ENCODE data around the gene PDGFD. TPM values are rescaled to one million over a fixed set of nuclear protein-coding genes. Genes with fewer than 3 reads are reported as not detected.

Gene PDGFD
- total RNA-seq, 1 donor from 2014 or later: 5.0 TPM

GRCh38 chr11:104146943-104147342, 17.0 kb downstream of the PDGFD start:
- no peaks in the 10 kb centered on the region for H3K36me3 ChIP-seq
- DNase-seq (no peak), ATAC-seq (no peak)
- no peak for TF ChIP-seq CTCF (IDR thresholded peaks at IDR 0.05)
- H3K9me3 ChIP-seq: no peaks in the 10 kb centered on the region
- no peak overlapping the region for H3K27ac ChIP-seq
- no peaks in the 10 kb centered on the region for H3K4me1 ChIP-seq
- no peaks in the 10 kb centered on the region for H3K27me3 ChIP-seq
- H3K4me3 ChIP-seq: no peak overlapping the region
- intact Hi-C loops (cut with DNase I): no loop called here

DNA sequence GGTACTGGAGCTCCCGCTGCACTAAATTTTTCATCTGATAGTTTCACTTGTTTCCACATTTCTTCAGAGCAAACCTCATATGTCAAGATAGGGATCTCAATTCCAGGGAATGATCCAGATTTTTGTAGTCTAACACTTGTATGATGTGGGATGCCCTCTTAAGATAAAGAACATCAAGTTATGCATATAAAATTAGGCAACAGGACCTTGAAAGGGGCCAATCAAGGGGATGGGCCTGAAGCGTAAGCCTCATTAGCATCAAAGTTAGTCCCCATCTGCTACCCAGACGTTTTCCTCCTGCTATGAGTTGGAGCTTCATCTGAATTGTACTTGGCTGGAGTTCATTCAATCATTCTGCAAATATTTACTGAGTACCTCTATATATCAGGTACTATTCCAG, 17.5 kb downstream of the PDGFD start:
- Histone ChIP-seq H3K27me3 (no peaks in the 10 kb centered on the region), H3K4me3 (no peak overlapping the region), H3K36me3 (no peaks in the 10 kb centered on the region), H3K9me3 (no peaks in the 10 kb centered on the region), H3K27ac (no peak overlapping the region), H3K4me1 (no peaks in the 10 kb centered on the region)
- DNase-seq (no peak), ATAC-seq (no peak)
- no peak for TF ChIP-seq CTCF (IDR thresholded peaks at IDR 0.05)
- intact Hi-C loops (cut with DNase I): no loop called here

GRCh38 chr11:104145062-104145461, 18.9 kb downstream of the PDGFD start:
- Histone ChIP-seq H3K9me3 (no peaks in the 10 kb centered on the region), H3K27me3 (no peaks in the 10 kb centered on the region), H3K4me3 (no peak overlapping the region), H3K36me3 (no peaks in the 10 kb centered on the region), H3K27ac (no peak overlapping the region), H3K4me1 (no peaks in the 10 kb centered on the region)
- ATAC-seq (no peak), DNase-seq (no peak)
- intact Hi-C loops (cut with DNase I): no loop called here
- no peak for TF ChIP-seq CTCF (IDR thresholded peaks at IDR 0.05)

GRCh38 chr11:104142698-104143097, 21.2 kb downstream of the PDGFD start:
- DNase-seq: no peak
- ATAC-seq: no peak
- Histone ChIP-seq H3K36me3 (no peaks in the 10 kb centered on the region), H3K27me3 (no peaks in the 10 kb centered on the region), H3K4me3 (no peak overlapping the region), H3K9me3 (no peaks in the 10 kb centered on the region), H3K27ac (no peak overlapping the region), H3K4me1 (no peaks in the 10 kb centered on the region)
- intact Hi-C loops (cut with DNase I): no loop called here
- TF ChIP-seq CTCF (IDR thresholded peaks at IDR 0.05): no peak

DNA sequence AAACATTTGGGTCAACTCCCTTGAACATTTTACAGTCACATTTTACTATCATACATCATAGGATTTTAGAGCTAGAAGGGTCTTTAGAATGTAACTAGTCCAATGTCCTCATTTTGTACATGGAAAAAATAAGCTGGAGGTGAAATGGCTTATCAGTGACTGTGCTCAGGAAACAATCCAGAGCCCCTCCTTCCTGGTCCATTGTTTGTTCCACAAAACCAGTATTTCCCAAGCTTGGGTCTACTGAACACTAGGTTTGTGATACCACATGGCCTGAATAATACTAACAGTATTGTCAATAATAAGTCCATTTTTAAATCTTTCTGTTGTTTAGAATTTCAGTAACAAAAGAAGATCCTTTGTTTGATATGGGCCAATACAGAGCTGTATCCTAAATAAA, 27.1 kb downstream of the PDGFD start:
- no peak for ATAC-seq
- TF ChIP-seq CTCF (IDR thresholded peaks at IDR 0.05): no peak

DNA sequence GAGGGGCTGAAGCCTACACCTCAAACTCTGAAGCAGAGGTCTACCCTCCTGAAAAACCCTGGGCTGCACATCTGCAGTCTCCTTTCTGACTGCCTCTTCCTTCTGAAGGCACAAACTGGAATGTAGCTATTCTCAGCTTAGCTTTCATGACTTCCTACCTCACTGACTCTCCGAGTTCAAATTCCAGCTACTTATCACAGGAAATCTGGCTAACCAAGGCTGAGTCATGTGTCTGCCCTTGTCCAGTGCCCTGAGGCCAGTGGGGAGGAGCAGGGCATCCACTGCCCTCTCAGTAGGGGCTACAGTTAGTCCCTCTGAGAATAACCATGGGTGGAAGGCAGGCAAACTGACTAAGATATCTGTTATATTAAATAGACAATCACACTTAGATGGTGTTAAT, 29.2 kb downstream of the PDGFD start:
- no peak overlapping the region for H3K4me3 ChIP-seq
- intact Hi-C loops (cut with DNase I): no loop called here

More for the DNA sequence above, 27.1 kb downstream of the PDGFD start:
- DNase-seq: no peak
- no peak overlapping the region for H3K27ac ChIP-seq
- intact Hi-C loops (cut with DNase I): no loop called here
- no peaks in the 10 kb centered on the region for H3K4me1 ChIP-seq
- no peaks in the 10 kb centered on the region for H3K27me3 ChIP-seq
- H3K9me3 ChIP-seq: no peaks in the 10 kb centered on the region
- no peak overlapping the region for H3K4me3 ChIP-seq
- no peaks in the 10 kb centered on the region for H3K36me3 ChIP-seq

More for the DNA sequence above, 29.2 kb downstream of the PDGFD start:
- Histone ChIP-seq H3K36me3 (no peaks in the 10 kb centered on the region), H3K9me3 (no peaks in the 10 kb centered on the region), H3K27me3 (no peaks in the 10 kb centered on the region), H3K4me1 (no peaks in the 10 kb centered on the region), H3K27ac (no peak overlapping the region)
- no peak for TF ChIP-seq CTCF (IDR thresholded peaks at IDR 0.05)
- no peak for DNase-seq
- ATAC-seq: no peak
